Neural cell (in vitro differentiated cells): ENCODE data around the gene HMGCLL1. TPM values are rescaled to one million over a fixed set of nuclear protein-coding genes. Genes with fewer than 3 reads are reported as not detected.

ENCODE experiments used
- H2AFZ ChIP-seq: fragments of 200-600, 300-800 bp; sonication (generic), shearing (Covaris generic); 2 replicates; pipeline ENCODE4 v1.6.0; 2014; ENCODE audit warnings: low read depth, mild to moderate bottlenecking, antibody characterized with exemption, low read length, moderate library complexity
- H3F3A ChIP-seq: fragments of 200-600 bp; shearing (Covaris generic); 2 replicates; pipeline ENCODE4 v1.6.1; 2016; ENCODE audit warnings: mild to moderate bottlenecking, moderate library complexity, mixed read lengths, antibody characterized with exemption, low read length; ENCODE audit not compliant: insufficient read depth, poor library complexity, severe bottlenecking
- H3K27ac ChIP-seq: fragments of 200-600, 300-800 bp; sonication (generic), shearing (Covaris generic); 2 replicates; pipeline ENCODE4 v1.5.1; 2014; ENCODE audit warnings: mild to moderate bottlenecking, low read length, moderate library complexity
- H3K27me3 ChIP-seq: fragments of 300-800, 200-600 bp; sonication (generic), shearing (Covaris generic); 2 replicates; pipeline ENCODE4 v1.6.0; 2014; ENCODE audit warnings: mild to moderate bottlenecking, low read depth, low read length, moderate library complexity; ENCODE audit not compliant: insufficient read depth
- H3K36me3 ChIP-seq: fragments of 300-800, 200-600 bp; sonication (generic), shearing (Covaris generic); 2 replicates; pipeline ENCODE4 v1.5.1; 2014; ENCODE audit warnings: mild to moderate bottlenecking, antibody characterized with exemption, low read length, moderate library complexity; ENCODE audit not compliant: insufficient read depth
- H3K4me2 ChIP-seq: fragments of 300-800, 200-600 bp; sonication (generic), shearing (Covaris generic); 2 replicates; pipeline ENCODE4 v1.6.0; 2014; ENCODE audit warnings: mild to moderate bottlenecking, low read length
- H3K4me3 ChIP-seq: fragments of 300-800, 200-600 bp; sonication (generic), shearing (Covaris generic); 2 replicates; pipeline ENCODE4 v1.5.1; 2014; ENCODE audit warnings: mild to moderate bottlenecking, low read length, moderate library complexity
- H3K79me2 ChIP-seq: fragments of 200-600 bp; shearing (Covaris generic); replicated peaks from 2 replicates; pipeline ENCODE4 v1.6.0; 2014; ENCODE audit warnings: mild to moderate bottlenecking, low read length, moderate library complexity; ENCODE audit not compliant: insufficient read depth
- H3K9ac ChIP-seq: fragments of 300-800, 200-600 bp; sonication (generic), shearing (Covaris generic); 2 replicates; pipeline ENCODE4 v1.6.1; 2016; ENCODE audit warnings: mild to moderate bottlenecking, low read length, mixed read lengths
- H3K9me2 ChIP-seq: fragments of 200-600 bp; shearing (Covaris generic); 2 replicates; pipeline ENCODE4 v1.6.1; 2016; ENCODE audit warnings: mild to moderate bottlenecking, low read length, mixed read lengths; ENCODE audit not compliant: insufficient read depth
- H3K9me3 ChIP-seq: fragments of 200-600, 300-800 bp; sonication (generic), shearing (Covaris generic); 2 replicates; pipeline ENCODE4 v1.6.1; 2016; ENCODE audit warnings: mild to moderate bottlenecking, mixed run types, low read length, moderate library complexity, mixed read lengths
- H4K20me1 ChIP-seq: fragments of 200-600 bp; shearing (Covaris generic); 2 replicates; pipeline ENCODE4 v1.6.1; 2016; ENCODE audit warnings: mild to moderate bottlenecking, mixed run types; ENCODE audit not compliant: insufficient read depth
- EP300 ChIP-seq: fragments of 450-650 bp; conservative IDR thresholded peaks from 2 replicates; pipeline ENCODE4 v1.6.1; 2014; ENCODE audit warnings: antibody characterized with exemption, mild to moderate bottlenecking, moderate library complexity; ENCODE audit not compliant: poor library complexity, severe bottlenecking
- EZH2 ChIP-seq: fragments of 200-600, 300-800 bp; shearing (Covaris generic), sonication (generic); IDR thresholded peaks from 2 replicates; pipeline ENCODE4 v1.6.1; 2014; ENCODE audit warnings: antibody characterized with exemption, low read length, borderline replicate concordance, mild to moderate bottlenecking; ENCODE audit not compliant: insufficient read depth, poor library complexity, severe bottlenecking
- MXI1 ChIP-seq: fragments of 450-650 bp; conservative IDR thresholded peaks from 2 replicates; pipeline ENCODE4 v1.6.1; 2014; ENCODE audit warnings: antibody characterized with exemption, mild to moderate bottlenecking; ENCODE audit not compliant: poor library complexity, severe bottlenecking
- POLR2AphosphoS5 ChIP-seq: IDR thresholded peaks from 2 replicates; pipeline ENCODE4 v1.6.1; 2012
- RAD21 ChIP-seq: fragments of 450-650 bp; conservative IDR thresholded peaks from 2 replicates; pipeline ENCODE4 v1.6.1; 2014; ENCODE audit warnings: antibody characterized with exemption, mild to moderate bottlenecking, moderate library complexity
- SMC3 ChIP-seq: fragments of 450-650 bp; conservative IDR thresholded peaks from 2 replicates; pipeline ENCODE4 v1.6.1; 2014; ENCODE audit warnings: antibody characterized with exemption, mild to moderate bottlenecking, moderate library complexity; ENCODE audit not compliant: poor library complexity
- TAF1 ChIP-seq: IDR thresholded peaks from 2 replicates; pipeline ENCODE4 v1.6.1; 2012; ENCODE audit warnings: low read depth
- polyA plus RNA-seq: library from polyadenylated mRNA; depleted of rRNA; stranded (reverse); fragments of >200 nt; gene quantifications from 2 replicates; pipeline ENCODE4 v1.2.3, GENCODE V29; 2014
- TF ChIP-seq, protein P1 (sequence below): IDR thresholded peaks from 2 replicates; pipeline ENCODE4 v1.6.1; 2012; ENCODE audit warnings: borderline replicate concordance
- TF ChIP-seq, protein P2 (sequence below): fragments of 450-650 bp; IDR thresholded peaks from 2 replicates; pipeline ENCODE4 v1.5.1; 2014; ENCODE audit warnings: antibody characterized with exemption, mild to moderate bottlenecking, moderate library complexity; ENCODE audit not compliant: poor library complexity, severe bottlenecking

The HMGCLL1 gene
- polyA plus RNA-seq, 1 donor from 2014 or later = 59.7 TPM

- no peak overlapping the region for H3K4me2 ChIP-seq
- no peaks in the 10 kb centered on the region for H3F3A ChIP-seq
- no peak overlapping the region for H3K9ac ChIP-seq
- H3K79me2 ChIP-seq = no peaks in the 10 kb centered on the region
- no peak for TF ChIP-seq EZH2
- TF ChIP-seq TAF1 = no peak
- no peak for TF ChIP-seq POLR2AphosphoS5
- TF ChIP-seq, protein P1, sequence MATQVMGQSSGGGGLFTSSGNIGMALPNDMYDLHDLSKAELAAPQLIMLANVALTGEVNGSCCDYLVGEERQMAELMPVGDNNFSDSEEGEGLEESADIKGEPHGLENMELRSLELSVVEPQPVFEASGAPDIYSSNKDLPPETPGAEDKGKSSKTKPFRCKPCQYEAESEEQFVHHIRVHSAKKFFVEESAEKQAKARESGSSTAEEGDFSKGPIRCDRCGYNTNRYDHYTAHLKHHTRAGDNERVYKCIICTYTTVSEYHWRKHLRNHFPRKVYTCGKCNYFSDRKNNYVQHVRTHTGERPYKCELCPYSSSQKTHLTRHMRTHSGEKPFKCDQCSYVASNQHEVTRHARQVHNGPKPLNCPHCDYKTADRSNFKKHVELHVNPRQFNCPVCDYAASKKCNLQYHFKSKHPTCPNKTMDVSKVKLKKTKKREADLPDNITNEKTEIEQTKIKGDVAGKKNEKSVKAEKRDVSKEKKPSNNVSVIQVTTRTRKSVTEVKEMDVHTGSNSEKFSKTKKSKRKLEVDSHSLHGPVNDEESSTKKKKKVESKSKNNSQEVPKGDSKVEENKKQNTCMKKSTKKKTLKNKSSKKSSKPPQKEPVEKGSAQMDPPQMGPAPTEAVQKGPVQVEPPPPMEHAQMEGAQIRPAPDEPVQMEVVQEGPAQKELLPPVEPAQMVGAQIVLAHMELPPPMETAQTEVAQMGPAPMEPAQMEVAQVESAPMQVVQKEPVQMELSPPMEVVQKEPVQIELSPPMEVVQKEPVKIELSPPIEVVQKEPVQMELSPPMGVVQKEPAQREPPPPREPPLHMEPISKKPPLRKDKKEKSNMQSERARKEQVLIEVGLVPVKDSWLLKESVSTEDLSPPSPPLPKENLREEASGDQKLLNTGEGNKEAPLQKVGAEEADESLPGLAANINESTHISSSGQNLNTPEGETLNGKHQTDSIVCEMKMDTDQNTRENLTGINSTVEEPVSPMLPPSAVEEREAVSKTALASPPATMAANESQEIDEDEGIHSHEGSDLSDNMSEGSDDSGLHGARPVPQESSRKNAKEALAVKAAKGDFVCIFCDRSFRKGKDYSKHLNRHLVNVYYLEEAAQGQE = no peak
- no peak for TF ChIP-seq EP300
- H3K27me3 ChIP-seq = no peaks in the 10 kb centered on the region
- no peak overlapping the region for H3K27ac ChIP-seq
- no peaks in the 10 kb centered on the region for H3K36me3 ChIP-seq
- H4K20me1 ChIP-seq = no peaks in the 10 kb centered on the region
- H3K9me3 ChIP-seq = no peaks in the 10 kb centered on the region
- no peak overlapping the region for H2AFZ ChIP-seq
- H3K9me2 ChIP-seq = no peaks in the 10 kb centered on the region
- no peak overlapping the region for H3K4me3 ChIP-seq
Observed at GRCh38 chr6:55543633-55544309, 35.2 kb downstream of the HMGCLL1 start.

DNA sequence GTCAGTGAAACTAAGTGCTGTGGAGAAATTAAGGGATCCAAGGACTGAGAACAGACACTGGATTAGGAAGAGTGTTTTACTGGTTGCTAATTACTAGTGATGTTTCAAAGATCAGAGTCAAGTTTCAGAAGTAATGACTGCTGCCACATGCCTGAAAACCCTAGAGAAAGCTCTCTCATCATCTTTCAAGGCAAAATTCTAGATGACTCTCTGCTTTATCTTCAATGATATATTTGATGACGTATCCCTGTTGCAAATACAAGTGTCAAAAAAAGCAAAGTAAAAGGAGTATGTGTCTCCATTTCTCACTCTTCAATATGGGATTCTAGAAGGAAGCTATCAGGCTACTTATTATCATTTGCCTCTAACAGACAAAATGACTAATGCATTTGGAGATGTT lies 38.0 kb downstream of the HMGCLL1 start:
- H3K4me3 ChIP-seq = no peak overlapping the region
- no peaks in the 10 kb centered on the region for H3K9me2 ChIP-seq
- H3K79me2 ChIP-seq = no peaks in the 10 kb centered on the region
- H3K4me2 ChIP-seq = no peak overlapping the region
- H3K36me3 ChIP-seq = peaks cover 4% of the 10 kb centered on the region
- H4K20me1 ChIP-seq = no peaks in the 10 kb centered on the region
- H2AFZ ChIP-seq = no peak overlapping the region
- H3K9ac ChIP-seq = no peak overlapping the region
- H3K27me3 ChIP-seq = no peaks in the 10 kb centered on the region
- H3K9me3 ChIP-seq = no peaks in the 10 kb centered on the region
- no peak for TF ChIP-seq EZH2
- no peak for TF ChIP-seq RAD21
- TF ChIP-seq SMC3 = no peak
- no peak for TF ChIP-seq MXI1
- TF ChIP-seq, protein P1 = no peak
- TF ChIP-seq EP300 = no peak
- no peak for TF ChIP-seq POLR2AphosphoS5
- no peak for TF ChIP-seq TAF1
- TF ChIP-seq, protein P2, sequence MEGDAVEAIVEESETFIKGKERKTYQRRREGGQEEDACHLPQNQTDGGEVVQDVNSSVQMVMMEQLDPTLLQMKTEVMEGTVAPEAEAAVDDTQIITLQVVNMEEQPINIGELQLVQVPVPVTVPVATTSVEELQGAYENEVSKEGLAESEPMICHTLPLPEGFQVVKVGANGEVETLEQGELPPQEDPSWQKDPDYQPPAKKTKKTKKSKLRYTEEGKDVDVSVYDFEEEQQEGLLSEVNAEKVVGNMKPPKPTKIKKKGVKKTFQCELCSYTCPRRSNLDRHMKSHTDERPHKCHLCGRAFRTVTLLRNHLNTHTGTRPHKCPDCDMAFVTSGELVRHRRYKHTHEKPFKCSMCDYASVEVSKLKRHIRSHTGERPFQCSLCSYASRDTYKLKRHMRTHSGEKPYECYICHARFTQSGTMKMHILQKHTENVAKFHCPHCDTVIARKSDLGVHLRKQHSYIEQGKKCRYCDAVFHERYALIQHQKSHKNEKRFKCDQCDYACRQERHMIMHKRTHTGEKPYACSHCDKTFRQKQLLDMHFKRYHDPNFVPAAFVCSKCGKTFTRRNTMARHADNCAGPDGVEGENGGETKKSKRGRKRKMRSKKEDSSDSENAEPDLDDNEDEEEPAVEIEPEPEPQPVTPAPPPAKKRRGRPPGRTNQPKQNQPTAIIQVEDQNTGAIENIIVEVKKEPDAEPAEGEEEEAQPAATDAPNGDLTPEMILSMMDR = no peak
- H3K27ac ChIP-seq = no peak overlapping the region
- no peaks in the 10 kb centered on the region for H3F3A ChIP-seq
